Measurements from ENCODE around the gene AFTPH.

AFTPH gene

DNA sequence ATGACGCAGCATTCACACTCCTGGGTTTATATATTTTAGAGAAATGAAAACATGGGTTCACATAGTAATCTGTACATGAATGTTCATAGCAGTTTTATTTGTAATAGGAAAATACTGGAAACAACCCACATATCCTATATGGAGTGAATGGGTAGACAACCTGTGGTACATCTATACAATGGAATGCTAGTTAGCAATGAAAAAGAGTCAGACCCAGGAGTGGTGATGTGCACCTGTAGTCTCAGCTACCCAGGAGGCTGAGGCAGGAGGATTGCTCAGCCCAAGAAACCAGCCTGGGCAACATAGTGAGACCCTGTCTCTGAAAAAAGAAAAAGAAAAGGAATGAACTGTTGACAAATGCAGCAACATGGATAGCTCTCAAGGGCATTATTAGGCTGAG, 25.9 kb downstream of the AFTPH start:
- Histone ChIP-seq H3K4me3 (no peak overlapping the region), H3K27ac (no peak overlapping the region)
- DNase-seq (ENCODE audit: low spot score) = no peak
- TF ChIP-seq, protein P1, sequence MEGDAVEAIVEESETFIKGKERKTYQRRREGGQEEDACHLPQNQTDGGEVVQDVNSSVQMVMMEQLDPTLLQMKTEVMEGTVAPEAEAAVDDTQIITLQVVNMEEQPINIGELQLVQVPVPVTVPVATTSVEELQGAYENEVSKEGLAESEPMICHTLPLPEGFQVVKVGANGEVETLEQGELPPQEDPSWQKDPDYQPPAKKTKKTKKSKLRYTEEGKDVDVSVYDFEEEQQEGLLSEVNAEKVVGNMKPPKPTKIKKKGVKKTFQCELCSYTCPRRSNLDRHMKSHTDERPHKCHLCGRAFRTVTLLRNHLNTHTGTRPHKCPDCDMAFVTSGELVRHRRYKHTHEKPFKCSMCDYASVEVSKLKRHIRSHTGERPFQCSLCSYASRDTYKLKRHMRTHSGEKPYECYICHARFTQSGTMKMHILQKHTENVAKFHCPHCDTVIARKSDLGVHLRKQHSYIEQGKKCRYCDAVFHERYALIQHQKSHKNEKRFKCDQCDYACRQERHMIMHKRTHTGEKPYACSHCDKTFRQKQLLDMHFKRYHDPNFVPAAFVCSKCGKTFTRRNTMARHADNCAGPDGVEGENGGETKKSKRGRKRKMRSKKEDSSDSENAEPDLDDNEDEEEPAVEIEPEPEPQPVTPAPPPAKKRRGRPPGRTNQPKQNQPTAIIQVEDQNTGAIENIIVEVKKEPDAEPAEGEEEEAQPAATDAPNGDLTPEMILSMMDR (IDR thresholded peaks at IDR 0.05) = no peak

DNA sequence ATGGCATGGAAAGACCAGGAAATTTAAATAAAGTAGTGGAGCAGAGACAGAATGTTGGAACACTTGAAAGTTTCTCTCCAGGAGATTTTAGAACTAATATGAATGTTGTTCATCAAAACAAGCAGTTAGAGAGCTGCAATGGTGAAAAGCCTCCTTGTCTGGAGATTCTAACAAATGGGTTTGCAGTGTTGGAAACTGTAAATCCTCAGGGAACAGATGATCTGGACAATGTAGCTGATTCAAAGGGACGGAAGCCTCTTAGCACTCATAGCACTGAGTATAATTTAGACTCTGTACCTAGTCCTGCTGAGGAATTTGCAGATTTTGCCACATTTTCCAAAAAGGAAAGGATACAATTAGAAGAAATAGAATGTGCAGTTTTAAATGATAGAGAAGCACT, 27.7 kb downstream of the AFTPH start:
- DNase-seq (ENCODE audit: low spot score) = no peak
- no peak overlapping the region for H3K27ac ChIP-seq
- TF ChIP-seq, protein P1 (IDR thresholded peaks at IDR 0.05) = no peak
- no peak overlapping the region for H3K4me3 ChIP-seq

DNA sequence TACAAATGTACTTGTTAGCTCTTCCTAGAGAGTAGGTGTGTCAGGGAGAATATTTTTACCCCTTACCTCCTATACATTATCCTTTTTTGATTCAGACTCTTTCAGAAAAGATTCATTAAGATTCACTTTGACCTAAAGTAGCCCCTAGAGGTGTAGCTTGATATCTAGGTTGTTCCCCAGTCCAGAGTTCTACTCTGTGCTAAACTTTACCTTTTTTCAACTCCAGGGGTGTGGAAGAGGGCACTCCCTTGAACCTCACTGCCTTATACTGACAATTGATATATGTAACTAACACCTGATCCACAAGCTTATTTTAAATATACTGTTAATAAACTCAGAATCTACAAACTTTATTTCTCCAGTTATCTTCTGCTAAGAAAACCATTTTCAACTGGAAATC, 30.0 kb downstream of the AFTPH start:
- Histone ChIP-seq H3K27ac (no peak overlapping the region), H3K4me3 (no peak overlapping the region)
- TF ChIP-seq, protein P1 (IDR thresholded peaks at IDR 0.05) = no peak
- DNase-seq (ENCODE audit: low spot score) = no peak

DNA sequence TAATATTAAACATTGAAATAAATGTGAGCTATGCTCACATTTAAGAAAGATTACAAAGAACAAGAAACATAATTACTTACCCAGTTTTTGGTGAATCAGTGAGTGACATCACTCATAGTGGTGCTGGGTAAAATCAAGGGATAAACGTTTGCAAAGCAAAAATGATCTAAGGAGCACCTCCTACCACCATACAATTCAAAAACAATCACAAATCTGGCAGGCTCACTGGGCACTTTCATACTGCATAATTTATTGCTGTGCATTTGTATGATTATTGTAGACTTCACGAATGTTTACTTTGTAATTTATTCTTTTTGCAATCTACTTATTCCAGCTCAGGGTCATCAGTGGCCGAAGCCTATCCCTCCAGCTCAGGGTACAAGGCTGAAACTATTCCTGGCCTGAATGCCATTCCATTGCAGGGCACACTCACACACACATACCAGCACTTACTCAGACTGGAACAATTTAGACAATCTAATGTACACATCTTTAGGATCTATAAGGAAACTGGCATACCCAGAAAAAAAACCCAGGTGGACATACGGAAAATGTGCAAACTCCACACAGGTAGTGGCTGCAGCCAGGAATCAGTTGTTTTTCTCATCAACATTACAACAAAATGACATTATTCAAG, 34.4 kb downstream of the AFTPH start:
- Histone ChIP-seq H3K27ac (no peak overlapping the region), H3K4me3 (no peak overlapping the region)
- no peak for DNase-seq (ENCODE audit: low spot score)
- TF ChIP-seq, protein P1 (IDR thresholded peaks at IDR 0.05) = no peak

DNA sequence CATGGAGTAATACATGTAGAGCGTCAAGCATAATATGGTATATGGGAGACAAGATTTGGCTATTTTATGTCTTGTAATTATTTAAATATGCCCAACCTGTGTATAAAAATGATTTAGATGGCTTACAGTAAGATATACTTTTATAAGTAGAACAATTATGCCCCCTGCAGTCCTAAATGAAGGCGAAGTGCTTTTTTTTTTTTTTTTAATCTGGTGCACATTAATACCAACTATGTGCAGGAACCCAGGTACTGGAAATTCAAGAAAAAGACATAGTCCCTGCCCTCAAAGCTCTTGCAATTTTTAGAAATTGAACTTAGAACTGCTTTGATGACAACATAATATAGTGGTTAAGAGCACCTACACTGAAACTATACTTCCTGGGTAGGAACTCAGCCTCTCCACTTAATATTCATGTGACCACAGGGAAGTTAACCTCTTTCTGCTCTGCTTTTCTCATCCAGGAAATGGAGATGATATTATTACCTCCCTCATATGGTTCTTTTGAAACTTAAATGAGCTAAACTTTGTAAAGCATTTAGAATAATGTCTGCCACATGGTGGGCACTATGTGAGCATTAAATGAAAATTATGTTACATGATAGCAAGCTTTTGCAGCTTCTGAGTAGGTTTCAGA, 38.1 kb downstream of the AFTPH start:
- no peak for DNase-seq (ENCODE audit: low spot score)
- TF ChIP-seq, protein P1 (IDR thresholded peaks at IDR 0.05) = no peak
- no peak overlapping the region for H3K4me3 ChIP-seq

DNA sequence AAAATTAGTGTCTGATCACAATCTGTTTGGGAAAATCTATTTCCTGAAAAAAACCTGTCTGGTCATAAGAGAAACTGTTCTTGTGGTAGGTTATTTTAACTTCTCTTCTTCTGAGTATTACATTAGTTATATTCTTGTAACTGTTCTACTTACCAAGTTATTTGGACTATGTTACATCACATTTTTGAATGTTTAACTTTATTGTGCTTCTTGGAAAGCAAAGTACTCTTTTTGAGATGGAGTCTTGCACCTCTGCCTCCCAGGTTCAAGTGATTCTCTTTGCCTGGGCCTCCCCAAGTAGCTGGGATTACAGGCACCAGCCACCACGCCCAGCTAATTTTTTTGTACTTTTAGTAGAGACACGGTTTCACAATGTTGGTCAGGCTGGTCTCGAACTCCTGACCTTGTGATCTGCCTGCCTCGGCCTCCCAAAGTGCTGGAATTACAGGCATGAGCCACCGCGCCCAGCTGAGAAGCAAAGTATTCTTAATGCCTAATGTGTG, 39.4 kb downstream of the AFTPH start:
- Histone ChIP-seq H3K27ac (no peak overlapping the region), H3K4me3 (no peak overlapping the region)
- TF ChIP-seq, protein P1 (IDR thresholded peaks at IDR 0.05) = no peak
- no peak for DNase-seq (ENCODE audit: low spot score)

More for the DNA sequence above, 38.1 kb downstream of the AFTPH start:
- no peak overlapping the region for H3K27ac ChIP-seq
